Measurements from ENCODE around the gene ANKRD65. TPM values are rescaled to one million over a fixed set of nuclear protein-coding genes. Genes with fewer than 3 reads are reported as not detected.
"Not testable (repeated sequence)": the region's sequence is repeated elsewhere in the genome, so short reads cannot be mapped to it uniquely, and the experiment has no call there.

ANKRD65 gene
- total and polyA plus RNA-seq, 4 donors = 1.8 to 10.8 (median 8.7) TPM

GRCh38 chr1:1373815-1374588 lies 47.1 kb downstream of the ANKRD65 start:
- DNase-seq (ENCODE audit: low read depth in 4 of 6, low spot score in 6 of 6) = no peak
- no peaks in the 10 kb centered on the region for H3K27me3 ChIP-seq (ENCODE audit: control insufficient read depth, insufficient read depth, low read length)
- WGBS (ENCODE audit: insufficient coverage) = 50% methylated on average over 49 of the region's 52 CpGs
- peak overlapping the region; percentile 85 for H3K4me3 ChIP-seq (ENCODE audit: low read depth, low read length)
- no peaks in the 10 kb centered on the region for H3K9me3 ChIP-seq (ENCODE audit: control insufficient read depth, insufficient read depth, low read length)
- no peak overlapping the region for H3K27ac ChIP-seq (ENCODE audit: low read depth, low read length)
- peaks cover 41% of the 10 kb centered on the region for H3K4me1 ChIP-seq (ENCODE audit: control insufficient read depth, insufficient read depth, low read length)
- H3K36me3 ChIP-seq (ENCODE audit: control insufficient read depth, insufficient read depth, low read length) = peaks cover 54% of the 10 kb centered on the region

GRCh38 chr1:1373051-1373814 lies 47.8 kb downstream of the ANKRD65 start:
- Histone ChIP-seq H3K27ac (ENCODE audit: low read depth, low read length) (no peak overlapping the region), H3K4me3 (ENCODE audit: low read depth, low read length) (no peak overlapping the region), H3K9me3 (ENCODE audit: control insufficient read depth, insufficient read depth, low read length) (no peaks in the 10 kb centered on the region), H3K36me3 (ENCODE audit: control insufficient read depth, insufficient read depth, low read length) (peaks cover 54% of the 10 kb centered on the region), H3K27me3 (ENCODE audit: control insufficient read depth, insufficient read depth, low read length) (no peaks in the 10 kb centered on the region), H3K4me1 (ENCODE audit: control insufficient read depth, insufficient read depth, low read length) (peaks cover 41% of the 10 kb centered on the region)
- DNase-seq (ENCODE audit: low read depth in 4 of 6, low spot score in 6 of 6) = no peak
- 94% methylated on average over 25 of the region's 26 CpGs for WGBS (ENCODE audit: insufficient coverage)

GRCh38 chr1:1371746-1372711 lies 49.0 kb downstream of the ANKRD65 start:
- peak in 2 of 6 donors; percentile 41 to 63 for DNase-seq (ENCODE audit: low read depth in 4 of 6, low spot score in 6 of 6)
- H3K4me1 ChIP-seq (ENCODE audit: control insufficient read depth, insufficient read depth, low read length) = peaks cover 41% of the 10 kb centered on the region
- H3K9me3 ChIP-seq (ENCODE audit: control insufficient read depth, insufficient read depth, low read length) = no peaks in the 10 kb centered on the region
- no peak overlapping the region for H3K27ac ChIP-seq (ENCODE audit: low read depth, low read length)
- peaks cover 52% of the 10 kb centered on the region for H3K36me3 ChIP-seq (ENCODE audit: control insufficient read depth, insufficient read depth, low read length)
- 42% methylated on average over 25 of the region's 26 CpGs for WGBS (ENCODE audit: insufficient coverage)
- H3K27me3 ChIP-seq (ENCODE audit: control insufficient read depth, insufficient read depth, low read length) = no peaks in the 10 kb centered on the region
- no peak overlapping the region for H3K4me3 ChIP-seq (ENCODE audit: low read depth, low read length)

- 77% methylated on average over 10 of the region's 12 CpGs for WGBS (ENCODE audit: insufficient coverage)
Measured at GRCh38 chr1:1371364-1371745, 49.7 kb downstream of the ANKRD65 start.

GRCh38 chr1:1370771-1371300 lies 50.2 kb downstream of the ANKRD65 start:
- Histone ChIP-seq H3K36me3 (ENCODE audit: control insufficient read depth, insufficient read depth, low read length) (peaks cover 44% of the 10 kb centered on the region), H3K9me3 (ENCODE audit: control insufficient read depth, insufficient read depth, low read length) (no peaks in the 10 kb centered on the region), H3K27me3 (ENCODE audit: control insufficient read depth, insufficient read depth, low read length) (no peaks in the 10 kb centered on the region), H3K27ac (ENCODE audit: low read depth, low read length) (no peak overlapping the region), H3K4me3 (ENCODE audit: low read depth, low read length) (no peak overlapping the region), H3K4me1 (ENCODE audit: control insufficient read depth, insufficient read depth, low read length) (peaks cover 34% of the 10 kb centered on the region)
- WGBS (ENCODE audit: insufficient coverage) = 93% methylated on average over 15 of the region's 16 CpGs
- no peak for DNase-seq (ENCODE audit: low read depth in 4 of 6, low spot score in 6 of 6)

More at GRCh38 chr1:1371364-1371745, 49.7 kb downstream of the ANKRD65 start:
- H3K4me3 ChIP-seq (ENCODE audit: low read depth, low read length) = no peak overlapping the region
- H3K36me3 ChIP-seq (ENCODE audit: control insufficient read depth, insufficient read depth, low read length) = peaks cover 47% of the 10 kb centered on the region
- H3K9me3 ChIP-seq (ENCODE audit: control insufficient read depth, insufficient read depth, low read length) = no peaks in the 10 kb centered on the region
- H3K4me1 ChIP-seq (ENCODE audit: control insufficient read depth, insufficient read depth, low read length) = peaks cover 39% of the 10 kb centered on the region
- no peak overlapping the region for H3K27ac ChIP-seq (ENCODE audit: low read depth, low read length)
- DNase-seq (ENCODE audit: low read depth in 4 of 6, low spot score in 6 of 6) = no peak
- H3K27me3 ChIP-seq (ENCODE audit: control insufficient read depth, insufficient read depth, low read length) = no peaks in the 10 kb centered on the region

- DNase-seq (ENCODE audit: low read depth in 4 of 6, low spot score in 6 of 6); H3K4me3 ChIP-seq (ENCODE audit: low read depth, low read length); H3K27me3 ChIP-seq (ENCODE audit: control insufficient read depth, insufficient read depth, low read length); H3K27ac ChIP-seq (ENCODE audit: low read depth, low read length); H3K9me3 ChIP-seq (ENCODE audit: control insufficient read depth, insufficient read depth, low read length): not testable (repeated sequence)
- H3K36me3 ChIP-seq (ENCODE audit: control insufficient read depth, insufficient read depth, low read length) = peaks cover 44% of the 10 kb centered on the region
- 98% methylated on average over 14 of the region's 14 CpGs for WGBS (ENCODE audit: insufficient coverage)
- H3K4me1 ChIP-seq (ENCODE audit: control insufficient read depth, insufficient read depth, low read length) = peaks cover 31% of the 10 kb centered on the region
Measured at GRCh38 chr1:1370094-1370493, 51.0 kb downstream of the ANKRD65 start.

Other genes starting within 250 kb of the ANKRD65 start
- gene TTLL10, start 247.4 kb downstream of the ANKRD65 start, total RNA-seq = 1 to 10 TPM in 1 of 2 donors, under 1 TPM in 1; 0.79 to 2.1 TPM
- gene TTLL10, start 247.4 kb downstream of the ANKRD65 start, polyA plus RNA-seq (ENCODE audit: insufficient read length in 2 of 2) = 1 to 10 TPM; 1.2 to 1.3 TPM
- under 1 TPM; 0.20 to 0.22 TPM for gene TNFRSF18, start 214.7 kb downstream of the ANKRD65 start, total RNA-seq
- under 1 TPM; 0.36 to 0.68 TPM for gene TNFRSF18, start 214.7 kb downstream of the ANKRD65 start, polyA plus RNA-seq (ENCODE audit: insufficient read length in 2 of 2)
- gene TNFRSF4, start 207.1 kb downstream of the ANKRD65 start, total RNA-seq = 1 to 10 TPM in 1 of 2 donors, under 1 TPM in 1; 0.20 to 1.5 TPM
- 1 to 10 TPM; 1.0 to 1.2 TPM for gene TNFRSF4, start 207.1 kb downstream of the ANKRD65 start, polyA plus RNA-seq (ENCODE audit: insufficient read length in 2 of 2)
- 10 to 100 TPM; 31.0 to 86.7 TPM for gene SDF4, start 189.3 kb downstream of the ANKRD65 start, total RNA-seq
- gene SDF4, start 189.3 kb downstream of the ANKRD65 start, polyA plus RNA-seq (ENCODE audit: insufficient read length in 2 of 2) = 100 to 1,000 TPM; 125 to 160 TPM
- 10 to 100 TPM; 11.5 to 30.4 TPM for gene B3GALT6, start 189.0 kb downstream of the ANKRD65 start, total RNA-seq
- 10 to 100 TPM; 39.7 to 40.1 TPM for gene B3GALT6, start 189.0 kb downstream of the ANKRD65 start, polyA plus RNA-seq (ENCODE audit: insufficient read length in 2 of 2)
- 10 to 100 TPM in 1 of 2 donors, 1 to 10 TPM in 1; 2.7 to 10.4 TPM for gene C1QTNF12, start 174.6 kb downstream of the ANKRD65 start, total RNA-seq
- gene C1QTNF12, start 174.6 kb downstream of the ANKRD65 start, polyA plus RNA-seq (ENCODE audit: insufficient read length in 2 of 2) = 1 to 10 TPM; 1.4 to 5.7 TPM
- gene UBE2J2, start 147.4 kb downstream of the ANKRD65 start, total RNA-seq = 10 to 100 TPM; 26.4 to 42.4 TPM
- 10 to 100 TPM; 65.6 to 82.9 TPM for gene UBE2J2, start 147.4 kb downstream of the ANKRD65 start, polyA plus RNA-seq (ENCODE audit: insufficient read length in 2 of 2)
- gene SCNN1D, start 140.8 kb downstream of the ANKRD65 start, total RNA-seq = 10 to 100 TPM in 1 of 2 donors, 1 to 10 TPM in 1; 2.2 to 10.3 TPM
- gene SCNN1D, start 140.8 kb downstream of the ANKRD65 start, polyA plus RNA-seq (ENCODE audit: insufficient read length in 2 of 2) = 10 to 100 TPM; 16.8 to 24.5 TPM
- gene ACAP3, start 113.3 kb downstream of the ANKRD65 start, total RNA-seq = 10 to 100 TPM; 58.7 to 70.6 TPM
- gene ACAP3, start 113.3 kb downstream of the ANKRD65 start, polyA plus RNA-seq (ENCODE audit: insufficient read length in 2 of 2) = 100 to 1,000 TPM; 222 to 265 TPM
- 10 to 100 TPM in 1 of 2 donors, 1 to 10 TPM in 1; 6.2 to 14.2 TPM for gene PUSL1, start 112.7 kb downstream of the ANKRD65 start, total RNA-seq
- gene PUSL1, start 112.7 kb downstream of the ANKRD65 start, polyA plus RNA-seq (ENCODE audit: insufficient read length in 2 of 2) = 10 to 100 TPM; 16.0 to 17.7 TPM
- gene INTS11, start 96.6 kb downstream of the ANKRD65 start, total RNA-seq = 10 to 100 TPM; 39.8 to 82.5 TPM
- 100 to 1,000 TPM; 146 to 206 TPM for gene INTS11, start 96.6 kb downstream of the ANKRD65 start, polyA plus RNA-seq (ENCODE audit: insufficient read length in 2 of 2)
- 10 to 100 TPM in 1 of 2 donors, 1 to 10 TPM in 1; 9.6 to 18.8 TPM for gene CPTP, start 96.5 kb downstream of the ANKRD65 start, total RNA-seq
- gene CPTP, start 96.5 kb downstream of the ANKRD65 start, polyA plus RNA-seq (ENCODE audit: insufficient read length in 2 of 2) = 10 to 100 TPM; 31.8 to 32.0 TPM
- gene TAS1R3, start 90.0 kb downstream of the ANKRD65 start, total RNA-seq = under 1 TPM; 0.10 to 0.44 TPM
- gene TAS1R3, start 90.0 kb downstream of the ANKRD65 start, polyA plus RNA-seq (ENCODE audit: insufficient read length in 2 of 2) = under 1 TPM; 0.86 to 0.98 TPM
- 10 to 100 TPM; 35.7 to 68.7 TPM for gene DVL1, start 71.9 kb downstream of the ANKRD65 start, total RNA-seq
- gene DVL1, start 71.9 kb downstream of the ANKRD65 start, polyA plus RNA-seq (ENCODE audit: insufficient read length in 2 of 2) = 10 to 100 TPM; 82.7 to 87.1 TPM
- gene MXRA8, start 62.7 kb downstream of the ANKRD65 start, total RNA-seq = 100 to 1,000 TPM in 1 of 2 donors, 10 to 100 TPM in 1; 40.6 to 212 TPM
- gene MXRA8, start 62.7 kb downstream of the ANKRD65 start, polyA plus RNA-seq (ENCODE audit: insufficient read length in 2 of 2) = 100 to 1,000 TPM in 1 of 2 donors, 10 to 100 TPM in 1; 48.1 to 106 TPM
- gene AURKAIP1, start 46.1 kb downstream of the ANKRD65 start, total RNA-seq = 100 to 1,000 TPM in 1 of 2 donors, 10 to 100 TPM in 1; 41.4 to 105 TPM
- gene AURKAIP1, start 46.1 kb downstream of the ANKRD65 start, polyA plus RNA-seq (ENCODE audit: insufficient read length in 2 of 2) = 100 to 1,000 TPM; 124 to 130 TPM
- 100 to 1,000 TPM; 148 to 178 TPM for gene CCNL2, start 21.9 kb downstream of the ANKRD65 start, total RNA-seq
- gene CCNL2, start 21.9 kb downstream of the ANKRD65 start, polyA plus RNA-seq (ENCODE audit: insufficient read length in 2 of 2) = 100 to 1,000 TPM; 214 to 303 TPM
- 100 to 1,000 TPM in 1 of 2 donors, 10 to 100 TPM in 1; 56.9 to 117 TPM for gene MRPL20, start 14.0 kb downstream of the ANKRD65 start, total RNA-seq
- 100 to 1,000 TPM; 108 to 119 TPM for gene MRPL20, start 14.0 kb downstream of the ANKRD65 start, polyA plus RNA-seq (ENCODE audit: insufficient read length in 2 of 2)
- gene VWA1, start 14.4 kb upstream of the ANKRD65 start, total RNA-seq = 10 to 100 TPM; 11.4 to 34.5 TPM
- gene VWA1, start 14.4 kb upstream of the ANKRD65 start, polyA plus RNA-seq (ENCODE audit: insufficient read length in 2 of 2) = 10 to 100 TPM; 53.0 to 67.0 TPM
- under 1 TPM; 0.10 to 0.72 TPM for gene ATAD3C, start 28.4 kb upstream of the ANKRD65 start, total RNA-seq
- gene ATAD3C, start 28.4 kb upstream of the ANKRD65 start, polyA plus RNA-seq (ENCODE audit: insufficient read length in 2 of 2) = 1 to 10 TPM in 1 of 2 donors, under 1 TPM in 1; 0.68 to 2.3 TPM
- gene ATAD3B, start 50.5 kb upstream of the ANKRD65 start, total RNA-seq = 10 to 100 TPM in 1 of 2 donors, 1 to 10 TPM in 1; 9.8 to 19.7 TPM
- gene ATAD3B, start 50.5 kb upstream of the ANKRD65 start, polyA plus RNA-seq (ENCODE audit: insufficient read length in 2 of 2) = 10 to 100 TPM; 18.4 to 37.8 TPM
- gene ATAD3A, start 90.9 kb upstream of the ANKRD65 start, total RNA-seq = 10 to 100 TPM in 1 of 2 donors, 1 to 10 TPM in 1; 9.0 to 22.0 TPM
- 10 to 100 TPM; 33.0 to 45.7 TPM for gene ATAD3A, start 90.9 kb upstream of the ANKRD65 start, polyA plus RNA-seq (ENCODE audit: insufficient read length in 2 of 2)
- gene TMEM240, start 119.3 kb upstream of the ANKRD65 start, total RNA-seq = 10 to 100 TPM; 10.2 to 12.3 TPM
- gene TMEM240, start 119.3 kb upstream of the ANKRD65 start, polyA plus RNA-seq (ENCODE audit: insufficient read length in 2 of 2) = 10 to 100 TPM; 43.5 to 47.7 TPM
- gene SSU72, start 153.6 kb upstream of the ANKRD65 start, total RNA-seq = 10 to 100 TPM; 42.1 to 54.3 TPM
- gene SSU72, start 153.6 kb upstream of the ANKRD65 start, polyA plus RNA-seq (ENCODE audit: insufficient read length in 2 of 2) = 100 to 1,000 TPM; 112 to 121 TPM
- 1 to 10 TPM; 4.8 to 6.0 TPM for gene FNDC10, start 178.9 kb upstream of the ANKRD65 start, total RNA-seq
- gene FNDC10, start 178.9 kb upstream of the ANKRD65 start, polyA plus RNA-seq (ENCODE audit: insufficient read length in 2 of 2) = 10 to 100 TPM; 43.6 to 44.0 TPM
- 10 to 100 TPM; 27.0 to 72.2 TPM for gene MIB2, start 194.2 kb upstream of the ANKRD65 start, total RNA-seq
- gene MIB2, start 194.2 kb upstream of the ANKRD65 start, polyA plus RNA-seq (ENCODE audit: insufficient read length in 2 of 2) = 100 to 1,000 TPM in 1 of 2 donors, 10 to 100 TPM in 1; 83.3 to 100 TPM
- gene MMP23B, start 210.9 kb upstream of the ANKRD65 start, total RNA-seq = 10 to 100 TPM in 1 of 2 donors, 1 to 10 TPM in 1; 5.9 to 13.2 TPM
- 1 to 10 TPM; 2.6 to 8.5 TPM for gene MMP23B, start 210.9 kb upstream of the ANKRD65 start, polyA plus RNA-seq (ENCODE audit: insufficient read length in 2 of 2)
- 10 to 100 TPM in 1 of 2 donors, 1 to 10 TPM in 1; 7.0 to 14.8 TPM for gene CDK11B, start 237.7 kb upstream of the ANKRD65 start, total RNA-seq
- 10 to 100 TPM; 44.4 to 44.5 TPM for gene CDK11B, start 237.7 kb upstream of the ANKRD65 start, polyA plus RNA-seq (ENCODE audit: insufficient read length in 2 of 2)

Data from spinal cord (tissue), 10 donors.